ENCODE data around the gene PPP5C. TPM values are rescaled to one million over a fixed set of nuclear protein-coding genes. Genes with fewer than 3 reads are reported as not detected.

Gene PPP5C
- total RNA-seq, 4 donors from 2014 or later, result 38.2 to 66.0 (median 51.3) TPM

GRCh38 chr19:46345157-46345556 lies 1.7 kb upstream of the PPP5C start:
- no peak for TF ChIP-seq EP300 (IDR thresholded peaks at IDR 0.05)
- no peak for TF ChIP-seq POLR2AphosphoS5 (IDR thresholded peaks at IDR 0.05)
- TF ChIP-seq CTCF (IDR thresholded peaks at IDR 0.05), result no peak
- TF ChIP-seq POLR2A (IDR thresholded peaks at IDR 0.05), result no peak
- DNase-seq (ENCODE audit: low spot score in 2 of 2), result no peak
- Histone ChIP-seq H3K27me3 (no peaks in the 10 kb centered on the region), H3K36me3 (peaks cover 1% of the 10 kb centered on the region), H3K4me3 (no peak overlapping the region), H3K9me3 (no peaks in the 10 kb centered on the region), H3K4me1 (peaks cover 32% of the 10 kb centered on the region), H3K27ac (no peak overlapping the region)
- 94% methylated on average over 5 of the region's 5 CpGs for WGBS

GRCh38 chr19:46347572-46347883 lies 641 bp downstream of the PPP5C start:
- 4% methylated on average over 3 of the region's 3 CpGs for WGBS
- Histone ChIP-seq H3K9me3 (no peaks in the 10 kb centered on the region), H3K4me3 (peak overlapping the region; percentile 85), H3K4me1 (peaks cover 54% of the 10 kb centered on the region), H3K36me3 (no peaks in the 10 kb centered on the region), H3K27ac (no peak overlapping the region), H3K27me3 (no peaks in the 10 kb centered on the region)
- TF ChIP-seq POLR2A (IDR thresholded peaks at IDR 0.05) (no peak), EP300 (IDR thresholded peaks at IDR 0.05) (no peak), POLR2AphosphoS5 (IDR thresholded peaks at IDR 0.05) (no peak), CTCF (IDR thresholded peaks at IDR 0.05) (no peak)
- no peak for DNase-seq (ENCODE audit: low spot score in 2 of 2)

GRCh38 chr19:46347985-46348384 lies 1.1 kb downstream of the PPP5C start:
- H3K4me3 ChIP-seq, result peak overlapping the region; percentile 85
- H3K9me3 ChIP-seq, result no peaks in the 10 kb centered on the region
- TF ChIP-seq POLR2AphosphoS5 (IDR thresholded peaks at IDR 0.05) (no peak), CTCF (IDR thresholded peaks at IDR 0.05) (no peak)
- no peak overlapping the region for H3K27ac ChIP-seq
- 76% methylated on average over 5 of the region's 5 CpGs for WGBS
- peaks cover under 1% of the 10 kb centered on the region for H3K36me3 ChIP-seq
- peaks cover 54% of the 10 kb centered on the region for H3K4me1 ChIP-seq
- no peak for DNase-seq (ENCODE audit: low spot score in 2 of 2)
- H3K27me3 ChIP-seq, result no peaks in the 10 kb centered on the region

DNA sequence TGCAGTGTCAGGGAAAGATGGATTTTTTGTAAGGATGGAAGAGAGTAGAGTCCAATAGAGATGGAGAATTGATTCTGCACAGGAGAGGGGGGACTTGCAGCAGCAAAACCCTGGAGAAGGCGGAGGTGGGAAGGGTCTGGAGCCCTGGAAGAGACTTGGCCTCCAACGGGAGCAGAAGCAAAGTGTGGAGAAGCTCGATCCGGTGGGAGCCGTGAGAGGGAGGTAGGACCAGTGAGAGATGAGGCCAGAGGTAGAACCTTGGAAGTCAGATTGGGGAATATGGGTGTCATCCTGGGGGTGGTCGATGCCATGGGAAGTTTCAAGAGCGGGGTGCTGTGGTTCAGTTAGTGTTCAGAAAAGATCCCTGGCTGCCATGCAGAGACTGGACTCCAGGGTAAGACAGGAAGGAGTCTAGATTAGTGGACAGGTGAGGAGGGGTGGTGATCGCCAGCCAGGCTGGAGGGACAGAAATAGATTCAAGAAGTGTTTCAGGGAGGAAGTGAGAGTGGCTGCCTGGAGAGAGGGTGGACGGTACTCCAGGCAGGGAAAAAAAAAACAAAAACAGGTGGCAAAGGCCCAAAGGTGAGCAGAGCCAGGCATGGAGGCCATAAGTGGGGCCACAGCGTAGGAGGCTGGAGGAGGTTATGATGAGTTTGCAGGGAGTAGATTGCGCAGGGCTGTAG lies 2.6 kb downstream of the PPP5C start:
- Histone ChIP-seq H3K36me3 (peaks cover 15% of the 10 kb centered on the region), H3K4me1 (peaks cover 54% of the 10 kb centered on the region), H3K9me3 (no peaks in the 10 kb centered on the region), H3K27me3 (no peaks in the 10 kb centered on the region), H3K27ac (peak overlapping the region; percentile 59), H3K4me3 (no peak overlapping the region)
- no peak for DNase-seq (ENCODE audit: low spot score in 2 of 2)
- WGBS, result 78% methylated on average over 11 of the region's 11 CpGs
- TF ChIP-seq EP300 (IDR thresholded peaks at IDR 0.05) (no peak), CTCF (IDR thresholded peaks at IDR 0.05) (no peak), POLR2AphosphoS5 (IDR thresholded peaks at IDR 0.05) (no peak), POLR2A (IDR thresholded peaks at IDR 0.05) (no peak)

- Histone ChIP-seq H3K27ac (peak overlapping the region; percentile 59), H3K9me3 (no peaks in the 10 kb centered on the region), H3K4me3 (no peak overlapping the region), H3K36me3 (peaks cover 23% of the 10 kb centered on the region), H3K4me1 (peaks cover 54% of the 10 kb centered on the region), H3K27me3 (no peaks in the 10 kb centered on the region)
- DNase-seq (ENCODE audit: low spot score in 2 of 2), result no peak
- WGBS, result 25% methylated on average over 8 of the region's 8 CpGs
- TF ChIP-seq POLR2AphosphoS5 (IDR thresholded peaks at IDR 0.05), result no peak
- TF ChIP-seq POLR2A (IDR thresholded peaks at IDR 0.05), result no peak
- no peak for TF ChIP-seq CTCF (IDR thresholded peaks at IDR 0.05)
- TF ChIP-seq EP300 (IDR thresholded peaks at IDR 0.05), result no peak
Measured at GRCh38 chr19:46350029-46350757, 3.3 kb downstream of the PPP5C start.
